Esophagus mucosa (tissue), 1 donor: ENCODE data around the gene LINGO4. TPM values are rescaled to one million over a fixed set of nuclear protein-coding genes. Genes with fewer than 3 reads are reported as not detected.

Source experiments
- ATAC-seq: fragments of 200-7000 bp; cut with Tn5 transposase; one replicate; pipeline ENCODE4 v1.9.1; 2020
- total RNA-seq: library from RNA; stranded (reverse); gene quantifications from one replicate; pipeline ENCODE4 v1.2.4, GENCODE V29; 2023
- donor health status: DM: yes; HTN: yes; CAD: no.

LINGO4 gene
- total RNA-seq, 1 donor from 2014 or later: not detected

DNA sequence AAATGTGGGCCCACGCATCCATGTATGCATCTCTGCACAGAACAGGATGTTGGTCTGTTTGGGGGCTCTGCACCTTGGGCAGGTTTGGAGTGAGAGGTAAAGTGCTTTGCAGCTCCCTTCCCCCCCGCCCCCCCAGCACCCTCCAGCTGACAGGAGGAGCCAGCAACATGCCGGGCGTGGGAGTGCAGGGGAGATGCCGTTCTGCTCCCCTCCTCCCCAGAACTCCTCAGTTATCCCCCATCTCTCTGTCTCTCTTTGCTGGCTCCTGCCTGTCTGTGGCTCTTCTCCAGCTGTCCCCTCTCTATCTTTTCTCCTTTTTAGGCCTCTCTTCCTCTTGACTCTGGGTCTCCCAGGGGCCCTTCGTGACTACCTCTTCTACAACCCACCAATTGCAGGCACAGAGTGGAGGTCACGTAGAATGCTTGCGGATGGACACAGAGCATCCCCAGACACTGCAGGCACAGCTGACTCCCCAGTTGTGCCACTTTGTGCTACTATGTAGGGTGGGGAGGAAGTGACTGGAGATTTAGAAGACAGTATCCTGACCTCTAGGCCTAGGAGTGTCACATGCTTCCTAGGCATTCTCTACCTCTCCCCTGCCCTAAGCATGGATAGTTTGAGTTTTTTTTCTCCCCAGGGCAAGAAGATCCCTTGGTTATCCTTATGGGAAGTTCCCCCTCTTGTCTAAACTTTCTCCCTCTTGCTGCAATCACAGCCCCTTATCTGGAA is 28.1 kb upstream of the LINGO4 start:
- no peak for ATAC-seq

DNA sequence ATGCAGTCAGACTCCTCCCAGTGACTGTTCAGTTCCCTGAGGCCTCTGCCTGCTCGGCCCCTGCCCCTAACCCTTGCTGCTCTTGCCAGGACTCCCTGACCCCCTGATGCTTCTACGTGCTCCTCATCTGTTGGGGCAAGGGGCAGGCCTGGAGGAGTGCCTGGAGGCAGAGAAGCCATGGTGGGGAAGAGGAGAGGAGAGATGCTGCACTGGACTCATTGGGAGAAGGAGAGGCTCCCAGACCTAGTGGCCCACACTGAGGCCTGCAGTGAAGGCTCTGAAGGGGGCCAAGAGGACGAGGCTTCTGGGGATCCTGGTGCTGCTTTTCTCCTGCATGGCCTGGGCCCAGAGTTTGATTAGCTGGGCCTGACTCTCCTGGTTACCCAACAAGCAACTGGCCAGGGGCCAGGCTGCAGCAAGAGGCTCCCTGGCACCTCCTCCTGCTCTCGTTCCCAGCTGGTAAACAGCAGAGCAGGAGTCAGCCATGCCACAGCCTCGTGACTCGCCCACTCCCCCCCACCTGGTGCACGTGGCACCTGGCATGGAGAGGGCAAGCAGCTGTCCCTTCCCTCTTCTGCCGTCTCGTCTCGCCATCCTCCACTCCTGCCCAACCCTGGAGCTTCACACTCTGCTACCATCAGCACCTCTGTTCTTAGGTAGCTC is 27.2 kb upstream of the LINGO4 start:
- peak; percentile 37 for ATAC-seq

DNA sequence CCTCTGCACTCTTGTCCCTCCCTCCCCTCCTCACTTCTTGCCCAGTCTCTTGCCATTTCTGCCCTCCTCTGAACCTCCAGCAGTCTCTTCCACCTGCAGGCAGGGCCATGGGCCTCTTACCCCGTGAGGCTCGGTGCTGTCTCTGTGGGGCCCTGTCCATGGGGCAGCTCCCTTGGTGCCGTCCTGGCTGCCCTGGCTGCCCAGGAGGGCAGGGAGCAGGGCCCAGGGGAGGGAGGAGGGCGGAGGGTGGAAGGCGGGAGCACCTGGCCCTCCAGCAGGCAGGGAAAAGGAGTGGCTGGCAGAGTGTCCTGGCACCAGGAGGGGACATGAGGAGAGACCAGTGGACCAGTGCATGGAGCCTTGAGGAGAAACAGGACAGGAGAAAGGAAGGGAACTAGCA is 26.4 kb upstream of the LINGO4 start, which contains the start of gene RORC:
Gene RORC, minus strand, starts transcription at position 198 of the 400 bp plus-strand sequence. Its CDS starts 38 bp downstream, at position 160.
- ATAC-seq: no peak

DNA sequence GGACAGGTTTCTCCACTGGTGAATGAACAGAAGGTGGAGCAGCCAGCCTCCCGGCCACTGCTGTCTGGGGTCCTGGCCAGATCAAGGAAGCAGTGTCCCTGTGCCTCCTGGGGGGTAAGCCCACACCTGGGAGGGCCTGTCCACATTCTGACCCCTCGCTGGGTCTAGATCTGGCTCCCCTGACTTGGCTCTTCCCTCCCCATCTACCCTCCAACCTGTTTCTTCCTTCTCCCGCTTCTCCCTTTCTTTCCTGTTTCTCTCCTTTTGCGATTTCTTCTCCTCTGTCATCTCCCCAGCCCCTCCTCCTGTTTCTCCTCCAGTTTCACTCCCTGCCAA is 26.0 kb upstream of the LINGO4 start:
- no peak for ATAC-seq

DNA sequence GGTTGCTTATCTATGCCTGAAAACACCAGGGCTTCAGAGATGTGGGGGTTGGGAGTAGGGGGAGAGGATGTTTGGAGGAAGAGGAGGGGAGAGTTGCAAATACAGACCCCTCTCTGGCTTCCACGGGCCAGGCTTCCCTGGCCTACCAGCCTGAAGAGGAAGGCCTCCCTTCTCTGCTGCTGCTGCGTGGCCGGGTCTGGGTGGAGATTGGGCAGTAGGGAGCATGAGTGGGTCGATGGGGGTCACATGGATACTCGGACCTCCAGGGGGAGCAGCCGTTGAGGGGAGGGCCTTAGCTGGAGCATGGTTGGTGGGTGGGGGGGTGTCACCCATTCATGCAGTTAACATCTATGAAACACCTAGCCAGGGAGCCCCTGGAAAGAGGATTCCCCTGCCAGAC is 24.8 kb upstream of the LINGO4 start:
- ATAC-seq: no peak

DNA sequence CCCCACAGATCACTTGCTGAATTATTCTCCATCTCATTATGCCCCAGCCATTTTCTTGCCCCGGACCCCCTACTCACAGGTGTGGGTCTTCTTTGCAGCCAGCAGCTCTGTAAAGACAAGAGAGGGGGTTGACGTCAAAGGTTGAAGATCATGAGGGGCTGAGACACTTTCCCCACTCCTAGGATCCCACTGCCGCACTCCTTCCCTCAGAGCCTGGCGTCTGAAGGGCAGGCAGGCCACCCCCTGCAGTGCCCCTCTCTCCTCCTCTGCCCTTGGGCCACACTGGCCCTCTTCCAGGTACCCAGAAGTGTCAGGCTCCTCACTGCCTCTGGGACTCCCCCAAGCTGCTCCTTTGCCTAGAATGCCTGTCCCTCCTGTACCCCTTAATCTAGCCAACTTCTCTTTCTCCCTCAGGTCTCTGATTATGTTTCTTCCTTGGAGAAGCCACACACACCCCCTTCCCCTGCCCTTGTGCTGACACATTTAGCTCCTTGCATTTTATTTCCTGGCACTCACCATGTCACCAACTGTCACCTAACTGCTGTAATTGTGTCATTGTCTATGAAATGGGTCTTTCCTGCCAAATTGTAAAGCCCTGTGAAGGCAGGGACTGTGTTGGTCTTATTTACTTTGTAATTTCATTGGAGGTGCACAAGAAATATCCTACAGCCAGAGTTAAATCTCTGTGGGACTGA is 24.3 kb upstream of the LINGO4 start:
- ATAC-seq: no peak

DNA sequence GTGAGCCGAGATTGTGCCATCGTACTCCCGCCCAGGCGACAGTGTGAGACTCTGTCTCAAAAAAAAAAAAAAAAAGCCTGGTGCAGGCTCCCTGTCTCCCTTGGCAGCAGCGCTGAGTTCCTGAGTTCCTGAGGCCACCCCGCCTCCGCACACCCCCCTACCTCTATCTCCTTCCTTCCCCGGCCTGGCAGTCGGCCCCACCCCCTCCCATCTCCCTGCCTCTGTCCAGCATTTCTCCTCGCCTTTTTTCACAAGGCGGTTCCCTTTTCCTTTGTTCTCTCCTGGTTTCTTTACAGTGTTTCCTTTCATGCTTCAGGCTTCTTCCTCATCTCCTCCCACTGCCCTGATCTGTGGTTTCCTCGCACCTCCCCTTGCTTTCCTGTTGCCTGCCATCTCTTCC is 23.7 kb upstream of the LINGO4 start:
- peak; percentile 2 for ATAC-seq

DNA sequence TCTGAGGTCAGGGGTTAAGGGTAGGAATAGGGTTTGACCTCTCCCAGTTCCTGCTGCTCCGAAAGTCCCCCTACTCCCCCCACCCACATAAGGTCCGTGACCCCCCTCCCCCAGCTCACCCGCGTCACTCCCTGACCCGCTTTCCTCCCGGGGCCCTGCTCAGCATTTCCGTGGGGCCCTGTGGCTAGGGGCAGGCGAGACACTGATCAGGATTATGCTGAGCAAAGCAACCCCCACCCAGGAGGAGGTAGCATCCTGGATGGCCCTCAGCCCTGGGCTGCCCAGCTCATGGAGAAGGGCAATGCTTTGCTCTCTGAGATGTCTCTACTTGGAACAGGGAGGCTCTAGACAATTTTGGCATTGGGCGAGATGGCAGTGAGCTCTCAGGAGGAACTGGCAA is 22.6 kb upstream of the LINGO4 start:
- ATAC-seq: no peak

DNA sequence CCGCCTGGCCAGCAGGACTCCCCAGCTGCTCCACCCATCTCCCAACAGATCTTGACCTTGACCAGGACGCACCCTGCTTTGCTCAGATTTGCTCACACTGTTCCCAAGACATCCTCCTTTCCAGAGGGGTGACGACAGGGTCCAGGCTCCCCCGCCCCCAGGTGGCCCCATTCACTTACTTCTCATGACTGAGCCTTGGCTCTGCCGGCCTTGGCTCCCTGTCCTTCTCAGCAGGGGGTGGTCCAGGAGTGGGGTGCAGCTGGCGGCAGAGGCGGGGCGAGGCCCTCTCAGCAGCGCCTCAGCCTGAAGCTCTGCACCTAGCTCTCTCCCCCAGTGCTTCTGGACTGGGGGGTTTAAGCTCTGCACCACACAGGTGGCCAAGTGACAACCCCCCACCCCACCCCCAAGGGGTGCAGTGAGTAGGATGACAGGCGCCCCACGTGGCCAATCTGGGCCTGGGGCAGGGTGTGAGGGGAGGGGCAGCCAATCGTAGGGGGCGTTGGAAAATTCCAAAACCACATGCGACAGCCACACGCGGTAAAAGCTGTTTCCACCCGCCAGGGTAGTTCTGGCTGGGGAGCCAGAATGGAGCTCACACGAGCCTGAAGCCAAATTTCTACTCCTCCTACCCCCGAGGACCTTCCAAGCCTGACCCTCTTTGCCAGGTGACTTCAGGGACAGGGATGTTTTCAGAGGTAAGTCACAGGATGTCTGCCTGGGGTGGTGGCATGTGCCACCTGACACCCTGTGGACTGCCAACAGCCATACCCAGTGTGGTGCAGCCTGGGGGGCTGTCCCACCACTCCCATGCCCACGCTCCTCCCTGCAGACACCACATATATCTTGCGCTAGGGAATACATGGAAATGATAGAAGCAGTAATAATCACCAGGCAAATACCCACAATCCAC is 20.8 kb upstream of the LINGO4 start:
- ATAC-seq: no peak

DNA sequence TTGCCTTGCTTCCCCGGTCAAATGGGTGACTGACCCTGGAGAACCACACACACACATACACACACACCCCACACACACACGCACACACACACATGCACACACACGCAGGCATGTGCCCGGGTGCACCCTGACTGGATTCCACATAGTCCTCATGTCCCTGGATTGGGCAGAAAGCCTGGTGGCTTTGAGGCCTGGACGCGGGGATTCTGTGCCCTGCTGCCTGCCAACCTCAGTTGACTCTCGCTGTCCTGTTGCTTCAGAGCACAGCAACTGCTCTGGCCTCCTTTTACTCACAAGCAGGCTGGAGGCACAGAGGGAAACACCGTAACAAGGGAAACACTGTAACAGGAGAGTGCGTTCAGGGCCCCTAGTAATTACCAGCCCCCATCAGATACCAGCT is 20.0 kb upstream of the LINGO4 start:
- no peak for ATAC-seq

DNA sequence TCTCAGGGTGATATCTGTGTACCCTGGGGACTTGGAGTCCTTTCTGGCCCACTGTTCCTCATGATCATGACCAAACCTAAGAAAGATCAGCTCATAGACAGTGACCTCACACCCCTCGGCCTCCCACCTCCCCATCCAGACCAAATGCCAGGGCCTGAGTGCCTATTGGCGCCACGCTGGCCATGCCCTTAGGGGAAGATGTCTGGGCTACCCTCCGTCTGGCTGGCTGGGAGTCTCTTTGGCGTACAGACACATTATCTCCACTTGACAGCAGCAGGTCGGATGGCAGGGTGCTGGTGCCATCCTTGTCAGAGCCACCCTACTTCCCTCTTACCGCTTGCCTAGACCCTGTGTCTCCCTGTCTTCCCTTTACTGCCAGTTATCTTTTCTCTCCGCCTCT is 18.0 kb upstream of the LINGO4 start:
- ATAC-seq: no peak

DNA sequence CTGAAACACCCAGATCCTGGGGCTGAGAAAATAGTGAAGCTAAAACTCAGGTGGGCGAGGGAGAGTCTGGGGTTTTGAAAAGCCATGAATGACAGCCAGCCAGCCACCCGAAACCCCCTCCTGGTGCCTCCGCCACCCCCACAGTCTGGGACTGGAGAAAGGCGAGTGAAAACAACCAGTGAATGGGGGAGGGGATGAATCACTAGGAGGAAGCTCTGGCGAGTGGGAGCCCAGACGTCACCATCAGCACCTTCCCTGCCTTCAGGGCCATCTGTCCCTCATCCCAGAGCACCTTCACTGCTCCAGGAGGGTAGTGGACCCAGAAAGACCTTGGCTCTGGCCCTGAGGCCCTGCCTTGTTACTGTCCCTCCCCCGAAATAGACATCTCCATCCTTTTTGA is 17.2 kb upstream of the LINGO4 start:
- ATAC-seq: no peak

DNA sequence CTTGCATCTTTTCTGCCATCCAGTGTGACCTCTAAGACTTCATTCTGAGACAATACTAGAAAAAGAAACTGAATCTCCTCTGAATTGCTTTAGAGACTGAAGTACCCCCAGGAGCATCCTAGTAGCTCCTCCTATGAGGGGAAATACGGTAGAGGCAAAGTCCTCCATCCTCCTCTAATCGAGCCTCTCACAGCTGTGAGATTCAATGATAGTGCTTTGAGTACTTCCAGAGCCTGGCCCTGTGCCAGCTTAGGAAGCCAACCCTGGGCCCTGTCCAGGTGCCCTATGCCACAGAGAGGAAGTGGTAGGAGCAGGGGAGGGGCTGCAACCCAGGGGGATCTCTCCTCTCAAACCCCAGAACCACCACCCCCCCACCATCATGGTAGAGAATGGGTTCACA is 15.7 kb upstream of the LINGO4 start:
- no peak for ATAC-seq

DNA sequence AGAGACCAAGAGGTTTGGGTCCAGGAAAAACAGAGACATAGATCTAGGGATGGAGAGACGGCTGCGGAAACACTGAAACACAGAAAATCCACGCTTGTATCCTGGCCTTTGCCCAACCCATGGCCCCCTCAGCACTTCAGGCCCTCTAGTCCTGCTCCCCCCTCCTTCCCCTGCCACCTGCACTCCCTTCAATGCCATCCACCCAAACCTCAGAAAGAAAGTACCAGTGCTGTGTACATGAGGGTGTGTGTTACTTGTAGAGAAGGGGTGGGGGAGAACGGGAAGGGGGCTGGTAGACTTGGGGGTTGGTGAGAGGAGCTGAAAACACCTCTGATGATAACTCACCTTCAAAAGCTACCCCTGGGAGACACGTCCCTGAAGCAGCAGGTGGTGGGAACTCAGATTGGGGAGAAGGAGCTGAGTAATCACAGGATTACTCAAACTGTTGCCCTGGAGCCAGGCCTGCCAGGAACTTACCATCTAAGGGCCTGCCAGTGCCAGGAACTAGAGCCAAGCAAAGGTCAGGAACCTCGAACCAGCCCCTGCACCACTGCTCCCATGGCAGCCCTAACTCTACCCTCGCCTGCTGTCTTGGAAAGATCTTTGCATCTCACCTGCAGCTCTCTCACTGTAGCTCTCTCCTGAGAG is 14.9 kb upstream of the LINGO4 start:
- no peak for ATAC-seq

DNA sequence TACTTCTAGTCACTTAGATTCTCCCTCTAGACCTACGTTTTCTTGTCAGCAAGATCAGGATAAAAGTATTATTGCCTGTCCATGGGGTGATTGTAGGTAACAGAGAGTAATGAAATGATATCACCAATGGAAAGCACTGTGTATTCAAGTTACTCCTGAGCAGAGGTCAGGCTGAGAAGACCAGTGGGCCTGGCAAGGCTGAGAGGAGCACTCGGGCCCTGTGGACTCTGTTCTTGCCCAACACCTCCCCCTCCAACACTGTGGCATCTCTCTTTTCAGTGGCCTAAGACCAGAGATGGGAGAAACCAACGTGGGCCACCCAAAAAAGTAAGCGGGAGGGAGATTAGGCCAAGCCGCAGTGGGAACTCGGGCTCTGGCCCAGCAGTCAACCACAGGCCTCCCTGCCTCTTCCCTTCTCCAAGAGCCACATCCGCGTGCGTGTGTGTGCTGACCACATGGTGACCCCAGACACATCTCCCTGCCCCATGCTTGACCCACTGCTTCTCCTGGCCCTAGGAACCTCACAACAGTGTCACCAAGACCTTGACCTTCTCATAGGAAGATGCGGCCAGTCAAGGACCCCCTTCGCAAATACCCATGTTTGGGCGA is 14.1 kb upstream of the LINGO4 start:
- no peak for ATAC-seq

DNA sequence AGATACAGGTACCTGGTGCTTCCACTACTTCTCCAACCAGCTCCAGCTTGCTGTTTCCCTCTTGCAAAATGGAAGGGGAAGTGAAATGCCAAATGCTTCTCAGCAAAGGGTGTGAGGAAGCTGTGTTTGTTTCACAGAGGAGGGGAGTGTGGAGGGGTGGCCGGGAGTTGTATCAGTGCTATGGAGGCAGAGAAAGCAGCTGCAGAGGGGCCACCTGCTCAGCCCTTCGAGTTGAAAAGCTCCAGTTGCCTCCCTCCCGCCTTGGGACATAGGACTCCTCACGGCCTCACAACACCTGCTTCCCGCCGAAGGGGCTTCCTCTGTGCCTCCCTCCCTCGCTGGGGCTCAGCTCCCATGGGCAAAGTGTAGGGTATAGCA is 12.1 kb upstream of the LINGO4 start:
- no peak for ATAC-seq

DNA sequence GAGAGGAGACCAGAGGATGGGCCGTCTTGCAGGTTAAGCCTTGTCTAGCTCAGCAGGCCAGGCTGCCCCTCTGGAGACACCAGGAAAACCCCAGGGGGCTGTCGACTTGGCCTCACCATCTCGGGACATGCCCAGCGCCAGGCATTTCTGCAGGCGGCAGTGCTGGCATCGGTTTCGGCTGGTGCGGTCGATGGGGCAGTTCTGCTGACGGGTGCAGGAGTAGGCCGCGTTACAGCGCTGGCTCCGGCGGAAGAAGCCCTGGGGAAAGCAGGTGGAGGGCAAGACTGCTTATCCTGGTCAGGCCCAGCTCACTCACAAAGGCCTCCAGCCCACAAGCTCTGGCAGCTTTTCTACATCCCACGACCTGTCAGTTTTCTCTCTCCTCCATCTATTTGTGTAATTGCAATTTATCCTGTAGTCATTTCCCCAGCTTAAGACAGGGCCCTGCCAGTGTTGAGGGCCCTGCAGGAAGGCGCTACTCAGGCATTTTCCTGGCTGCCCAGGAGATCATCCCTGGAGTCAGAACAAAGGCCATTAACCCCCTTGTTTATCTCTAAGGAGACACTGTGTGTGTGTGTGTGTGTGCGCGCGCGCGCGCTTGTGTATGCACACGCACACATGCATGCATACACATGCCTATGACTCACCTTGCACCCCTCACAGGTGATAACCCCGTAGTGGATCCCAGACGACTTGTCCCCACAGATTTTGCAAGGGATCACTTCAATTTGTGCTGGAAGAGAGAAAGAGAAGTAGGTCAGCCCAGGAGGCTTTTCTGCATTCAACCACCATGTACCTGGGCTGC is 11.5 kb upstream of the LINGO4 start:
- peak; percentile 60 for ATAC-seq

DNA sequence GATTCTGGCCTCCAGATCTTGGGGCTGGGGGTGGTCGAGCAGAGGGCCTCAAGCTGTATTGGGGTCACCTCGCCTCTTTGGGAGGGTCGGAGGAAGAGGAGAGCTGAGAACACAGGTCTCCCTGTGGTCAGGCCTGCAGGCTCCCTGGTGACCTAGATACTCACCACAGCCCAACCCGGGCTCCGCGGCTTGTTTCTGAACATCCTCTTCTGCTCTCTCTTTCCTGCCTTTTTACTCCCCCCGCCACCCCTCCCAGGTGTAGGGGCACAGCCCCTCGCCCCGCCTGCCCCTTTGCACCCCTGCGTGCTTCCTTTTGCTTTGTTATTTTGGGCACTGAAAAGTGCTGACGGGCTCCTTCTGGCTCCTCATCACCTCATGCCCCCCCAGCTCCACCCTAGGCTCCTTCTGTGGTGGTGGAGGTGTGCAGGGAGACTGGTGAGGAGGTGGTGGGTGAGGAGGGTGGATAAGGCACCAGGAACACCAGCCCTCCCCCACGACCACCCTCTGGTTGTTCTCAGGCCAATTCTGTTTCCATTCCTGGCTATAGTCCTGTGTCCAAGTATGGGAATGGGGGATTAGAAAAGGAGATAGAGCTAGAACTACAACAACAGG is 10.6 kb upstream of the LINGO4 start:
- ATAC-seq: no peak

DNA sequence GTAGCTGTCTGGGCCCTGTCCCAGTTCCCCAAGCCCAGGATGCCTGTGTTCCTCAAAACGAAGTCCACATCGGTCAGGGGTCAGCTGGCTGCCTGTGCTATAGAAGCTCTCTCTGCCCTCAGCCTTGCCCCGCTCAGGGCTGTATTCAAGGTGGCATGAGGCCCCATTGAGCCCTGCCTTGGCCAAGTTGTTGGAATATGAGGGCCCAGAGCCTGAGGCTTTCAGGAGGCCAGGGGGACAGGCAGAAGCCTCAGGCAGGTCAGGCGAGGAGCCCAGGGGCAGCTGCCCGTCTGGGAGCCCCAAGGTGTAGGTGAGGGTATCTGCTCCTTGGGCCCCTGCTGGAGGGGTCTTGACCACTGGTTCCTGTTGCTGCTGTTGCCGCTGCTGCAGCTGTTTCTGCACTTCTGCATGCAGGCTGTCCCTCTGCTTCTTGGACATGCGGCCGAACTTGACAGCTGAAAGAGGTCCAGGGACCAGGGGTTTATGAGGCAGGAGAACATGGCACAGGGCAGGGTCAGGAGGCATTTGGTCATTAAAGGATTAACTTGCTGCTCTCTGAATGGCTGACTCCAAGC is 9.8 kb upstream of the LINGO4 start:
- ATAC-seq: no peak

DNA sequence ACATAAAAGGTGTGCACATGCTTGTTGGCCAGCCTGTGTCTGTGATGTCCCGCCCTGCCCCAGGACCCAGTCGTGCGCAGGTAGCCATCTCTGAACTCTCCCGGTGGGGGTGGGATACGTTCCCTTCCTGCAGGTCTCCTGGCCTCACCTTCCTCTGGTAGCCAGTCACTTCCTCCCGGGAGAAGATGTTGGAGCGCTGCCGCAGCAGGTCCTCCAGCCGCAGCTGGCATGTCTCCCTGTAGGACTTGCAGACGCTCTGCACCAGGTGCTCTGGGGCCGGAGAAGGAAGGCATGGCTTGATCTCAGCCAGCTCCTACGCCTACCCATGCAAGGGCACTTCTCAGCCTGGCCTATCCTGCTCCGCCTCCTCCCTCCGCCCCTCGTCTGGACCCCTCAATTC is 9.2 kb upstream of the LINGO4 start:
- ATAC-seq: no peak
